Lower leg skin (tissue), 4 donors: ENCODE results near the gene DAW1. TPM values are rescaled to one million over a fixed set of nuclear protein-coding genes. Genes with fewer than 3 reads are reported as not detected.
A peak's percentile ranks its signal among the peaks of the same experiment; 100 is the strongest.

Experiments used
- DNase-seq, 2 donors: peaks; one replicate each; pipeline ENCODE4 v3.0.0-alpha.2; 2019; ENCODE audit warnings: low spot score in 2 of 2
- H3K4me3 ChIP-seq: fragments of 200-600 bp; sonication (generic); 2 replicates; pipeline ENCODE4 v1.5.1; 2017; ENCODE audit warnings: mild to moderate bottlenecking, low read depth; ENCODE audit not compliant: poor library complexity, severe bottlenecking
- POLR2A ChIP-seq, 2 donors: fragments of 450-650 bp; IDR thresholded peaks; one replicate each; pipeline ENCODE4 v1.6.1; 2016 to 2017; ENCODE audit warnings: antibody characterized with exemption in 2 of 2, mild to moderate bottlenecking in 1 of 2, moderate library complexity in 1 of 2
- WGBS, 2 donors: methylation state at CpG; one replicate each; pipeline ENCODE4 v1.1.5; 2018; 5-methylcytosine and 5-hydroxymethylcytosine counted together
- intact Hi-C: fragments of 100-400 bp; cut with DNase I; formaldehyde crosslinking; loops from one replicate; pipeline ENCODE4 v1.15.0; 2023; ENCODE audit warnings: low total_unique reads
- total RNA-seq, 4 donors: library from RNA; depleted of rRNA; stranded (reverse); fragments of >200 nt; gene quantifications; one replicate each; pipeline ENCODE4 v1.1.0, GENCODE V29; 2016
- TF ChIP-seq, protein P1 (sequence below), 3 donors: fragments of 450-650 bp; IDR thresholded peaks; one replicate each; pipeline ENCODE4 v1.5.1; 2016; ENCODE audit warnings: antibody characterized with exemption in 3 of 3, mild to moderate bottlenecking in 3 of 3, moderate library complexity in 2 of 3

Gene DAW1
- total RNA-seq, 4 donors from 2014 or later: 0.25 to 1.8 (median 0.49) TPM; not detected in 1

DNA sequence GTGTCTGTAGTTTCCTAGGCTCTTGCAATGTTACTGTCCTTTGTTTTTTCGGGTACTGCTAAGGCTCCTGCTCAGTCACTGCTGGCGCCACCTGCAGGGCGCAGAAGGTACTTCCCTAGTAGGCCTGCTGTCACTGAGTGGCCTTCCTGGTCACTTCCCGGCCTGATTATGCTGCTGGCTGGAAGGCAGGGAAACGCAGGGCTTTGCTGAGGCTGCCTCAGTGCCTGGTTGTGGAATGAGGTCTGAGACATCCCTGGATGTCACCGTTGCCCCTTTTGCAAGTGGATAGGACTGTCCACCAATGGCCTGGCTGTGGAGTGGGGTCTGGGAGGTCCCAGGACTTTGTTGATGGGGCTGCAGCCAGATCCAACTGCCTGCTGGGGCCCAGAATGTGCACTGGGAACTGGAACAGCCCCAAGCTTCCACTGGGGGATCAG, 13.1 kb downstream of the DAW1 start:
- no peak overlapping the region for H3K4me3 ChIP-seq
- WGBS, 2 donors: 20 to 21% methylated on average over 5 to 6 of the region's 6 CpGs
- DNase-seq: peak in 1 of 2 donors; percentile 90
- TF ChIP-seq, protein P1, sequence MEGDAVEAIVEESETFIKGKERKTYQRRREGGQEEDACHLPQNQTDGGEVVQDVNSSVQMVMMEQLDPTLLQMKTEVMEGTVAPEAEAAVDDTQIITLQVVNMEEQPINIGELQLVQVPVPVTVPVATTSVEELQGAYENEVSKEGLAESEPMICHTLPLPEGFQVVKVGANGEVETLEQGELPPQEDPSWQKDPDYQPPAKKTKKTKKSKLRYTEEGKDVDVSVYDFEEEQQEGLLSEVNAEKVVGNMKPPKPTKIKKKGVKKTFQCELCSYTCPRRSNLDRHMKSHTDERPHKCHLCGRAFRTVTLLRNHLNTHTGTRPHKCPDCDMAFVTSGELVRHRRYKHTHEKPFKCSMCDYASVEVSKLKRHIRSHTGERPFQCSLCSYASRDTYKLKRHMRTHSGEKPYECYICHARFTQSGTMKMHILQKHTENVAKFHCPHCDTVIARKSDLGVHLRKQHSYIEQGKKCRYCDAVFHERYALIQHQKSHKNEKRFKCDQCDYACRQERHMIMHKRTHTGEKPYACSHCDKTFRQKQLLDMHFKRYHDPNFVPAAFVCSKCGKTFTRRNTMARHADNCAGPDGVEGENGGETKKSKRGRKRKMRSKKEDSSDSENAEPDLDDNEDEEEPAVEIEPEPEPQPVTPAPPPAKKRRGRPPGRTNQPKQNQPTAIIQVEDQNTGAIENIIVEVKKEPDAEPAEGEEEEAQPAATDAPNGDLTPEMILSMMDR (IDR thresholded peaks at IDR 0.05): no peak
- no peak for TF ChIP-seq POLR2A (IDR thresholded peaks at IDR 0.05)
- intact Hi-C loops: no loop called here

DNA sequence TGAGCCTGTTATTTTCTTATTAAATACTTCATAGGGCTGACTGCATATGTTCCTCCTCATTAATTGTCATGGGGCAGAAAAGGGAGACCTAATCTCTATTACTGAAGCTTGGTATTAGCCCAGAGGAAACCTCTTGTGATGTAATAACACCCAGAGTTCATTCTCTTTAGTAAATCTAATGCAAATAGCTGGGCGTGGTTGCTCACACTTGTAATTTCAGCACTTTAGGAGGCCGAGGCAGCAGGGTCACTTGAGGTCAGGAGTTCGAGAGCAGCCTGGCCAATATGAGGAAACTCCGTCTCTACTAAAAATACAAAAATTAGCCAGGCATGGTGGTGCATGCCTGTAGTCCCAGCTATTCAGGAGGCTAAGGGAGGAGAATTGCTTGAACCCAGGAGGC, 14.7 kb downstream of the DAW1 start:
- no peak for DNase-seq
- WGBS, 2 donors: 68 to 71% methylated on average over 4 of the region's 4 CpGs
- H3K4me3 ChIP-seq: no peak overlapping the region
- intact Hi-C loops: no loop called here
- TF ChIP-seq, protein P1 (IDR thresholded peaks at IDR 0.05): no peak
- no peak for TF ChIP-seq POLR2A (IDR thresholded peaks at IDR 0.05)

GRCh38 chr2:227888289-227888688, 16.9 kb downstream of the DAW1 start:
- 29 to 35% methylated on average over 5 of the region's 5 CpGs for WGBS, 2 donors
- intact Hi-C loops: no loop called here
- TF ChIP-seq POLR2A (IDR thresholded peaks at IDR 0.05): no peak
- TF ChIP-seq, protein P1 (IDR thresholded peaks at IDR 0.05): no peak
- no peak for DNase-seq
- no peak overlapping the region for H3K4me3 ChIP-seq

GRCh38 chr2:227889336-227889735, 17.9 kb downstream of the DAW1 start:
- no peak for DNase-seq
- no peak for TF ChIP-seq POLR2A (IDR thresholded peaks at IDR 0.05)
- TF ChIP-seq, protein P1 (IDR thresholded peaks at IDR 0.05): no peak
- 64 to 77% methylated on average over 5 of the region's 5 CpGs for WGBS, 2 donors
- intact Hi-C loops: no loop called here
- no peak overlapping the region for H3K4me3 ChIP-seq

GRCh38 chr2:227890495-227891079, 19.2 kb downstream of the DAW1 start:
- TF ChIP-seq, protein P1 (IDR thresholded peaks at IDR 0.05): no peak
- TF ChIP-seq POLR2A (IDR thresholded peaks at IDR 0.05): no peak
- intact Hi-C loops: no loop called here
- H3K4me3 ChIP-seq: no peak overlapping the region
- no peak for DNase-seq
- 3% methylated on average over 2 of the region's 2 CpGs for WGBS, 2 donors

GRCh38 chr2:227891673-227892072, 20.2 kb downstream of the DAW1 start:
- TF ChIP-seq, protein P1 (IDR thresholded peaks at IDR 0.05): no peak
- no peak for DNase-seq
- intact Hi-C loops: no loop called here
- WGBS, 2 donors: 92 to 94% methylated on average over 2 of the region's 2 CpGs
- no peak overlapping the region for H3K4me3 ChIP-seq
